Panc1 (cell line): ENCODE results near the gene AHCYL1. TPM values are rescaled to one million over a fixed set of nuclear protein-coding genes. Genes with fewer than 3 reads are reported as not detected.
A peak's percentile ranks its signal among the peaks of the same experiment; 100 is the strongest.

Source experiments
- ATAC-seq: fragments of 200-7000 bp; cut with Tn5 transposase; 2 replicates; pipeline ENCODE4 v1.9.1; 2020; ENCODE audit warnings: mild to moderate bottlenecking, moderate library complexity
- BruUV-seq: library from RNA; stranded (reverse); fragments of 400-500 nt; replicated peaks from 2 replicates; lab custom pipeline; 2021; lab: Mats Ljungman, UMichigan
- CTCF ChIA-PET: fragments of 300-600 bp; sonication (Branson Sonifier 250); formaldehyde crosslinking; loops from one replicate; lab custom pipeline; 2022; ENCODE audit warnings: antibody characterized with exemption; lab: Charles Lee
- POLR2A ChIA-PET: fragments of 300-600 bp; sonication (Branson Sonifier 250); formaldehyde crosslinking; loops from one replicate; lab custom pipeline; 2022; ENCODE audit warnings: antibody characterized with exemption; lab: Charles Lee
- DNase-seq: peaks from one replicate; pipeline ENCODE4 v3.0.0-alpha.2; 2010; ENCODE audit warnings: low read depth, low spot score
- H3K27ac ChIP-seq: 2 replicates; pipeline ENCODE4 v1.5.1; 2011; ENCODE audit warnings: mild to moderate bottlenecking, low read length, inconsistent platforms
- H3K27me3 ChIP-seq: fragments of 200-500 bp; sonication (Bioruptor generic); 2 replicates; pipeline ENCODE4 v1.6.0; 2014; ENCODE audit warnings: low read length, inconsistent platforms; ENCODE audit not compliant: control insufficient read depth, insufficient read depth
- H3K36me3 ChIP-seq: fragments of 200-500 bp; sonication (Bioruptor generic); 2 replicates; pipeline ENCODE4 v1.5.1; 2014; ENCODE audit warnings: inconsistent platforms, mild to moderate bottlenecking, low read length, moderate library complexity; ENCODE audit not compliant: control insufficient read depth, insufficient read depth
- H3K4me1 ChIP-seq: 2 replicates; pipeline ENCODE4 v1.5.1; 2011; ENCODE audit warnings: inconsistent platforms, mild to moderate bottlenecking, low read length, moderate library complexity; ENCODE audit not compliant: control insufficient read depth, insufficient read depth
- H3K4me3 ChIP-seq, 2 experiments: 2 replicates each; pipeline ENCODE4 v1.5.1; 2011 to 2012; ENCODE audit warnings: low read depth in 2 of 2, low read length in 2 of 2, mild to moderate bottlenecking in 2 of 2, inconsistent platforms in 1 of 2, moderate library complexity in 1 of 2
- H3K9me3 ChIP-seq: fragments of 200-500 bp; sonication (Bioruptor generic); 2 replicates; pipeline ENCODE4 v1.5.1; 2014; ENCODE audit warnings: low read depth, mild to moderate bottlenecking, inconsistent platforms, low read length, moderate library complexity; ENCODE audit not compliant: control insufficient read depth, insufficient read depth
- POLR2AphosphoS5 ChIP-seq: IDR thresholded peaks from 2 replicates; pipeline ENCODE4 v1.6.1; 2012; ENCODE audit warnings: mild to moderate bottlenecking, low read depth, low read length, moderate library complexity
- SIN3A ChIP-seq: IDR thresholded peaks from 2 replicates; pipeline ENCODE4 v1.6.1; 2012; ENCODE audit warnings: low read depth, mild to moderate bottlenecking, low read length, moderate library complexity, borderline replicate concordance; ENCODE audit not compliant: insufficient read depth
- TCF7L2 ChIP-seq: IDR thresholded peaks from 2 replicates; pipeline ENCODE4 v1.6.1; 2011; ENCODE audit warnings: mild to moderate bottlenecking, low read depth, low read length, inconsistent platforms
- in situ Hi-C: cut with HindIII; loops from 2 replicates; pipeline ENCODE4 v1.10.0; 2016; ENCODE audit warnings: low sequenced_read_pairs, low pct_unique_long_range_greater_than_20kb
- intact Hi-C: fragments of 100-400 bp; cut with micrococcal nuclease; formaldehyde crosslinking; loops from one replicate; pipeline ENCODE4 v1.10.0; 2022; ENCODE audit not compliant: unreplicated experiment
- total RNA-seq: library from RNA; stranded (reverse); gene quantifications from one replicate; pipeline ENCODE4 v1.2.1, GENCODE V29; 2021; ENCODE audit not compliant: unreplicated experiment
- TF ChIP-seq, protein P1 (sequence below): fragments of 450-650 bp; IDR thresholded peaks from 2 replicates; pipeline ENCODE4 v1.5.1; 2017; ENCODE audit warnings: mild to moderate bottlenecking
- TF ChIP-seq, protein P2 (sequence below), 2 experiments: IDR thresholded peaks; 2 replicates each; pipeline ENCODE4 v1.6.1; 2011 to 2012; ENCODE audit warnings: low read depth in 2 of 2, control low read depth in 1 of 2, low read length in 1 of 2, mild to moderate bottlenecking in 1 of 2, moderate library complexity in 1 of 2; ENCODE audit not compliant: insufficient read depth in 1 of 2

The AHCYL1 gene
- total RNA-seq, 1 experiment from 2014 or later, result 174 TPM

DNA sequence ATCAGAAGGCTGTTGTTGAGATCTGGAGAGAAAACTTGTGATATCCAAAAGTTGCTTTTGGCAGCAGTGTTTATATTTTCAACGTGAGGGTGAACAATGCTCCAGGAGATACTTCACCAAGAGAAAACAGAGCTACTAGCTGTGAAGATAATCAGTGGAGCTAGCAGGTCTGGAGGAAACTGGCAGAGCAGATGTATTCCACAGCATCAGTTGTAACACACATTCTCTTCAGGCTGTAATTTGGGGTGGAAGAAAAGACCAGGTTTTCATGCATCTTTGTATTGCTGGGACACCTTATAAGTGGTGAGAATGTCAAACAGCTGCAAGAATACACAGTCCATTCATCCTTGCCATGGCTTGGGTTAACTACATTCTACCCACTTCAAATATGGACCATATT is 22.0 kb downstream of the AHCYL1 start:
- Histone ChIP-seq H3K4me3 (no peak overlapping the region), H3K27me3 (no peaks in the 10 kb centered on the region), H3K4me1 (peaks cover 62% of the 10 kb centered on the region), H3K36me3 (peaks cover 11% of the 10 kb centered on the region), H3K27ac (peak overlapping the region; percentile 51; the same call in 1 of the 2 replicates), H3K9me3 (no peaks in the 10 kb centered on the region)
- ChIA-PET POLR2A (no interaction called here), CTCF (interaction anchor here (0.6 kb wide), 1 partner anchor 138 kb away, joined by 7 read pairs; no protein-coding TSS in a partner anchor)
- in situ Hi-C loops (no loop called here), intact Hi-C loops (no loop called here)
- DNase-seq (no peak), ATAC-seq (no peak)
- no peak for TF ChIP-seq POLR2AphosphoS5
- no peak for TF ChIP-seq SIN3A
- TF ChIP-seq, protein P1, sequence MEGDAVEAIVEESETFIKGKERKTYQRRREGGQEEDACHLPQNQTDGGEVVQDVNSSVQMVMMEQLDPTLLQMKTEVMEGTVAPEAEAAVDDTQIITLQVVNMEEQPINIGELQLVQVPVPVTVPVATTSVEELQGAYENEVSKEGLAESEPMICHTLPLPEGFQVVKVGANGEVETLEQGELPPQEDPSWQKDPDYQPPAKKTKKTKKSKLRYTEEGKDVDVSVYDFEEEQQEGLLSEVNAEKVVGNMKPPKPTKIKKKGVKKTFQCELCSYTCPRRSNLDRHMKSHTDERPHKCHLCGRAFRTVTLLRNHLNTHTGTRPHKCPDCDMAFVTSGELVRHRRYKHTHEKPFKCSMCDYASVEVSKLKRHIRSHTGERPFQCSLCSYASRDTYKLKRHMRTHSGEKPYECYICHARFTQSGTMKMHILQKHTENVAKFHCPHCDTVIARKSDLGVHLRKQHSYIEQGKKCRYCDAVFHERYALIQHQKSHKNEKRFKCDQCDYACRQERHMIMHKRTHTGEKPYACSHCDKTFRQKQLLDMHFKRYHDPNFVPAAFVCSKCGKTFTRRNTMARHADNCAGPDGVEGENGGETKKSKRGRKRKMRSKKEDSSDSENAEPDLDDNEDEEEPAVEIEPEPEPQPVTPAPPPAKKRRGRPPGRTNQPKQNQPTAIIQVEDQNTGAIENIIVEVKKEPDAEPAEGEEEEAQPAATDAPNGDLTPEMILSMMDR, result no peak
- no TSS peak for BruUV-seq

DNA sequence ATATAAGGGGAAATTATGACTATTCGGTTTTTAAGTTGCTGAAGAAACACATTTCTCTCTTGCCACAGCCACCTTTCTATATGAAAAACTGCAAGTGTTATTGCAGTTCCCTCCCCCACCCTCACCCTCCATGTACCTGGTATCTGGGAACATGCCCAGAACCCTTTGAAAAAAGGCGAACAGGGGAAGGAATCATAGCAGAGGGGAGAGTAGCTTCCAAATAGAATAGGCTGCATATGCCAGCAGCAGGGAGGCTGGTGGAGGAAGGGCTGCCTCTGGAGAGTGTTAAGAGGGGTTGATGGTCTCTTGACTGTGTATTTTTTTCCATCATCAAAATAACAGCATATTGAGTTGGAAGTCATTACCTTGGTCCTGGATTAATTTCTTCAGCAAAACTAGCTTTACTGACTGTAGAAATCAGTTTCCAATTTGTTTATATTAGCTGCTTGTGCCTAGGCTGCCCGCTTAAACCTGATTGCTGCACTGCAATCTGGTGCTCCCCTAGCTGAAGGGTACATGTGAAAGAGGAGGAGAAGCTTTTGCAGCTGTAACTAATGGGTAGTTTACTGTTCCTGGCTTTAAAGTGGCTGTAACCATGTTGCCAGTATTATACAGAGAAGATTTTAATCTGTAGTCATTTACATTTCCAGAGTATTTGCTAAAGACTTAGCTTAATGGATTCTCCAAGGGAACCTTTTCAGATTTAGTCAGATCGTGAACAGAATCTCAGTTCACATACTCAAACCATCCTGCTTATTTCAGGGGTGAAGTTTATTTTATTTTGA is 22.7 kb downstream of the AHCYL1 start:
- TF ChIP-seq, protein P1, result no peak
- no peak for TF ChIP-seq TCF7L2
- no peak for TF ChIP-seq SIN3A
- TF ChIP-seq, protein P2, sequence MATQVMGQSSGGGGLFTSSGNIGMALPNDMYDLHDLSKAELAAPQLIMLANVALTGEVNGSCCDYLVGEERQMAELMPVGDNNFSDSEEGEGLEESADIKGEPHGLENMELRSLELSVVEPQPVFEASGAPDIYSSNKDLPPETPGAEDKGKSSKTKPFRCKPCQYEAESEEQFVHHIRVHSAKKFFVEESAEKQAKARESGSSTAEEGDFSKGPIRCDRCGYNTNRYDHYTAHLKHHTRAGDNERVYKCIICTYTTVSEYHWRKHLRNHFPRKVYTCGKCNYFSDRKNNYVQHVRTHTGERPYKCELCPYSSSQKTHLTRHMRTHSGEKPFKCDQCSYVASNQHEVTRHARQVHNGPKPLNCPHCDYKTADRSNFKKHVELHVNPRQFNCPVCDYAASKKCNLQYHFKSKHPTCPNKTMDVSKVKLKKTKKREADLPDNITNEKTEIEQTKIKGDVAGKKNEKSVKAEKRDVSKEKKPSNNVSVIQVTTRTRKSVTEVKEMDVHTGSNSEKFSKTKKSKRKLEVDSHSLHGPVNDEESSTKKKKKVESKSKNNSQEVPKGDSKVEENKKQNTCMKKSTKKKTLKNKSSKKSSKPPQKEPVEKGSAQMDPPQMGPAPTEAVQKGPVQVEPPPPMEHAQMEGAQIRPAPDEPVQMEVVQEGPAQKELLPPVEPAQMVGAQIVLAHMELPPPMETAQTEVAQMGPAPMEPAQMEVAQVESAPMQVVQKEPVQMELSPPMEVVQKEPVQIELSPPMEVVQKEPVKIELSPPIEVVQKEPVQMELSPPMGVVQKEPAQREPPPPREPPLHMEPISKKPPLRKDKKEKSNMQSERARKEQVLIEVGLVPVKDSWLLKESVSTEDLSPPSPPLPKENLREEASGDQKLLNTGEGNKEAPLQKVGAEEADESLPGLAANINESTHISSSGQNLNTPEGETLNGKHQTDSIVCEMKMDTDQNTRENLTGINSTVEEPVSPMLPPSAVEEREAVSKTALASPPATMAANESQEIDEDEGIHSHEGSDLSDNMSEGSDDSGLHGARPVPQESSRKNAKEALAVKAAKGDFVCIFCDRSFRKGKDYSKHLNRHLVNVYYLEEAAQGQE (IDR thresholded peaks at IDR 0.05; ENCODE audit: insufficient read depth in 1 of 2, low read depth in 2 of 2, low read length in 1 of 2), result no peak
- TF ChIP-seq POLR2AphosphoS5, result no peak
- in situ Hi-C loops, result no loop called here

More for the DNA sequence above, 22.7 kb downstream of the AHCYL1 start:
- BruUV-seq, result no TSS peak
- intact Hi-C loops, result no loop called here
- Histone ChIP-seq H3K9me3 (no peaks in the 10 kb centered on the region), H3K27ac (no peak overlapping the region), H3K4me3 (no peak overlapping the region), H3K4me1 (peaks cover 55% of the 10 kb centered on the region), H3K27me3 (no peaks in the 10 kb centered on the region), H3K36me3 (peaks cover 16% of the 10 kb centered on the region)
- CTCF ChIA-PET, result interaction anchor here (0.6 to 0.7 kb wide), 3 partner anchors 23 to 139 kb away, joined by 5 to 7 read pairs (median 5); no protein-coding TSS in a partner anchor
- ATAC-seq (no peak), DNase-seq (no peak)
- POLR2A ChIA-PET, result no interaction called here
